GM21576 (cell line): Measurements from ENCODE around the gene OTOG.

Experiments used
- ATAC-seq: cut with Tn5 transposase; IDR thresholded peaks from one replicate; pipeline ENCODE4 v1.9.1; 2021; ENCODE audit warnings: mild to moderate bottlenecking, moderate library complexity; ENCODE audit not compliant: unreplicated experiment

The OTOG gene

GRCh38 chr11:17600316-17601255, 53.5 kb downstream of the OTOG start:
- ATAC-seq = no peak

- ATAC-seq = no peak
These were observed 54.2 kb downstream of the OTOG start for GRCh38 chr11:17601256-17601671.

GRCh38 chr11:17601676-17602075, 54.6 kb downstream of the OTOG start:
- no peak for ATAC-seq

GRCh38 chr11:17602105-17603001, 55.3 kb downstream of the OTOG start:
- no peak for ATAC-seq

GRCh38 chr11:17603056-17603825, 56.2 kb downstream of the OTOG start:
- no peak for ATAC-seq

- no peak for ATAC-seq
These were observed 57.3 kb downstream of the OTOG start for GRCh38 chr11:17604201-17604914.

- no peak for ATAC-seq
These were observed 57.8 kb downstream of the OTOG start for GRCh38 chr11:17604915-17605233.

GRCh38 chr11:17605651-17606122, 58.6 kb downstream of the OTOG start:
- no peak for ATAC-seq

- ATAC-seq = no peak
These were observed 59.4 kb downstream of the OTOG start for GRCh38 chr11:17606233-17607082.

- no peak for ATAC-seq
These were observed 60.0 kb downstream of the OTOG start for GRCh38 chr11:17607083-17607429.

GRCh38 chr11:17607591-17608570, 60.8 kb downstream of the OTOG start:
- ATAC-seq = no peak

GRCh38 chr11:17608821-17609220, 61.8 kb downstream of the OTOG start:
- ATAC-seq = no peak

GRCh38 chr11:17609291-17610084, 62.4 kb downstream of the OTOG start:
- no peak for ATAC-seq

GRCh38 chr11:17610085-17610894, 63.2 kb downstream of the OTOG start:
- no peak for ATAC-seq

- no peak for ATAC-seq
These were observed 64.0 kb downstream of the OTOG start for GRCh38 chr11:17611049-17611448.

- no peak for ATAC-seq
These were observed 64.6 kb downstream of the OTOG start for GRCh38 chr11:17611503-17612220.
